ENCODE results near the gene ESR1. TPM values are rescaled to one million over a fixed set of nuclear protein-coding genes. Genes with fewer than 3 reads are reported as not detected.

ESR1 gene
- total RNA-seq, 6 experiments from 2014 or later: 1.6 to 59.9 (median 18.6) TPM

GRCh38 chr6:152063170-152063921 is 255.9 kb downstream of the ESR1 start:
- no peak for TF ChIP-seq POLR2A (IDR thresholded peaks at IDR 0.05)
- no peak for TF ChIP-seq CTCF (IDR thresholded peaks at IDR 0.05)
- Histone ChIP-seq H3K36me3 (peaks cover 0 to 4% (median 0%) of the 10 kb centered on the region in 4 donors), H3K27me3 (no peaks in the 10 kb centered on the region), H3K9me3 (no peaks in the 10 kb centered on the region), H3K27ac (peak overlapping the region; percentile 41 to 55 (median 52)), H3K4me1 (peaks cover 0 to 19% (median 4%) of the 10 kb centered on the region in 4 donors), H3K4me3 (peak overlapping the region in 1 of 3 donors; percentile 32)
- 30% methylated on average over 8 of the region's 10 CpGs for WGBS (ENCODE audit: insufficient coverage, low coverage, low lambda C conversion rate, missing lambda C conversion rate)
- DNase-seq (peak in 1 of 3 donors; percentile 65), ATAC-seq (peak; percentile 95 to 98 (median 98))
- intact Hi-C loops (cut with DNase I): no loop called here

DNA sequence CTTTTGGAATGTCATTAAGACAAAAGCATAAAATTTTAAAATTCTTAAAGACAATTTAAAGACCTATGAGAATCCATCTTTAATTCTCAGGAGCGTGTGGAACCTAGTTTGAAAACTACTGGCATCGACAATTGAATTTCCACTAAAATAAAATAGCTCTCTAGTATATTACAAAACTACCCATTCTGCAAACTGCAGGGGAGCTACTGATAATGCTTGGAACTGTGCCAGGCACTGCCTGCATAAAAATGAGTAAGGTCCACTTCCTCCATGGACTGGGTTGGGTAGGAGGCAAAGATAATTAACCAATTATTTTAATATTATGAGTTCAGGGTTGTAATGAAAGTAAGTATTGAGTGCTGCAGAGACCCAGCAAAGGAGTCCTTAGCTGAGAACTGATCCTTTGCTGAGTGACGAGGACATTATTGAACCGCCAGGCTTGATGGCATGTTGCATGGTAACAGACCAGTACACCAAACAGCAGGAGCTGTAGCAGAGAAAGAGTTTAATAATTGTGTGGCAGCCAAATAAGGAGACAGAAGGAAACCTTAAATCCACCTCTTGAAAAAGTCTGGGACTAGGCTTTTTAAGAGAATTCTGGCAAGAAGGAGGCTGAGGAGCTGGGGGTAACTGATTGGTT is 261.3 kb downstream of the ESR1 start:
- DNase-seq (no peak), ATAC-seq (peak in 1 of 4 donors; percentile 32)
- intact Hi-C loops (cut with DNase I): no loop called here
- H3K27me3 ChIP-seq: no peaks in the 10 kb centered on the region
- no peak overlapping the region for H3K27ac ChIP-seq
- no peaks in the 10 kb centered on the region for H3K36me3 ChIP-seq
- 70% methylated on average over 3 of the region's 4 CpGs for WGBS (ENCODE audit: insufficient coverage, low coverage, low lambda C conversion rate, missing lambda C conversion rate)
- no peaks in the 10 kb centered on the region for H3K9me3 ChIP-seq
- H3K4me1 ChIP-seq: peaks cover 0 to 5% (median 0%) of the 10 kb centered on the region in 4 donors
- no peak for TF ChIP-seq POLR2A (IDR thresholded peaks at IDR 0.05)
- TF ChIP-seq CTCF (IDR thresholded peaks at IDR 0.05): no peak
- no peak overlapping the region for H3K4me3 ChIP-seq

GRCh38 chr6:152070556-152070955 is 263.1 kb downstream of the ESR1 start:
- DNase-seq (no peak), ATAC-seq (no peak)
- intact Hi-C loops (cut with DNase I): no loop called here
- 91% methylated on average over 5 of the region's 5 CpGs for WGBS (ENCODE audit: insufficient coverage, low coverage, low lambda C conversion rate, missing lambda C conversion rate)
- Histone ChIP-seq H3K4me1 (no peaks in the 10 kb centered on the region), H3K27me3 (no peaks in the 10 kb centered on the region), H3K4me3 (no peak overlapping the region), H3K36me3 (no peaks in the 10 kb centered on the region), H3K27ac (no peak overlapping the region), H3K9me3 (no peaks in the 10 kb centered on the region)
- TF ChIP-seq POLR2A (IDR thresholded peaks at IDR 0.05) (no peak), CTCF (IDR thresholded peaks at IDR 0.05) (no peak)

DNA sequence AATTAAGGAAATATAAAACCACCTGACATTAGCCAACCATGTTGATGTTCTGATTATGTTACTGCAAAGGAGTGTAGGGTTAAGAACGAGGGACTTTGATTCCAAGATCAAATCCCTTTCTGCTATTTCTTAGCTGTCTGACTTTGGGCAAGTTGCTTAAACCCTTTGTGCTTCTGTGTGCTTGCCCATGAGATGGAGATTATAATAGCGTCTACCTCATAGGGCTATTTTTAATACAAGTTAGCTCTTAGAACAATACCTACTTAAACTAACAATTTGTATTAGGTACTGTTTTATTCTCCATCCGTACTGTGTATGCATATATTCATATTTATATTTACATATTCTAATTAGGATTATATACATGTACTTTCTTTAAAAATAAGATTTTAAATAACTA is 263.8 kb downstream of the ESR1 start:
- H3K4me1 ChIP-seq: no peaks in the 10 kb centered on the region
- WGBS (ENCODE audit: insufficient coverage, low coverage, low lambda C conversion rate, missing lambda C conversion rate): 84% methylated on average over 3 of the region's 3 CpGs

More for the DNA sequence above, 263.8 kb downstream of the ESR1 start:
- Histone ChIP-seq H3K9me3 (no peaks in the 10 kb centered on the region), H3K27ac (no peak overlapping the region), H3K4me3 (no peak overlapping the region), H3K27me3 (no peaks in the 10 kb centered on the region), H3K36me3 (no peaks in the 10 kb centered on the region)
- TF ChIP-seq POLR2A (IDR thresholded peaks at IDR 0.05) (no peak), CTCF (IDR thresholded peaks at IDR 0.05) (no peak)
- no peak for ATAC-seq
- no peak for DNase-seq
- intact Hi-C loops (cut with DNase I): no loop called here

Measured in right lobe of liver (tissue), 6 donors.